HEK293T (cell line): ENCODE data around the gene CUBN.

Experiments used
- CTBP1 ChIP-seq: fragments of 450-650 bp; IDR thresholded peaks from 2 replicates; pipeline ENCODE4 v1.6.1; 2016; ENCODE audit warnings: borderline replicate concordance
- FOXA1 ChIP-seq: fragments of 450-650 bp; IDR thresholded peaks from 2 replicates; pipeline ENCODE4 v1.6.1; 2016; ENCODE audit warnings: mild to moderate bottlenecking
- FOXK2 ChIP-seq: fragments of 450-650 bp; IDR thresholded peaks from 2 replicates; pipeline ENCODE4 v1.6.1; 2016; ENCODE audit warnings: mild to moderate bottlenecking
- FOXM1 ChIP-seq: fragments of 450-650 bp; IDR thresholded peaks from 2 replicates; pipeline ENCODE4 v1.6.1; 2017; ENCODE audit warnings: mild to moderate bottlenecking, borderline replicate concordance
- HDGF ChIP-seq: fragments of 450-650 bp; IDR thresholded peaks from 2 replicates; pipeline ENCODE4 v1.6.1; 2017; ENCODE audit warnings: antibody characterized with exemption, borderline replicate concordance
- LEF1 ChIP-seq: fragments of 450-650 bp; IDR thresholded peaks from 2 replicates; pipeline ENCODE4 v1.6.1; 2017; ENCODE audit warnings: mild to moderate bottlenecking, borderline replicate concordance
- NFRKB ChIP-seq: fragments of 450-650 bp; IDR thresholded peaks from 2 replicates; pipeline ENCODE4 v1.6.1; 2016; ENCODE audit warnings: mild to moderate bottlenecking, moderate library complexity
- SP1 ChIP-seq: fragments of 450-650 bp; IDR thresholded peaks from 2 replicates; pipeline ENCODE4 v1.6.1; 2017
- SUZ12 ChIP-seq: fragments of 450-650 bp; IDR thresholded peaks from 2 replicates; pipeline ENCODE4 v1.6.1; 2016; ENCODE audit warnings: mild to moderate bottlenecking
- TARDBP ChIP-seq: fragments of 450-650 bp; IDR thresholded peaks from 2 replicates; pipeline ENCODE4 v1.6.1; 2016
- ZNF384 ChIP-seq: fragments of 450-650 bp; IDR thresholded peaks from 2 replicates; pipeline ENCODE4 v1.6.1; 2016

DNA sequence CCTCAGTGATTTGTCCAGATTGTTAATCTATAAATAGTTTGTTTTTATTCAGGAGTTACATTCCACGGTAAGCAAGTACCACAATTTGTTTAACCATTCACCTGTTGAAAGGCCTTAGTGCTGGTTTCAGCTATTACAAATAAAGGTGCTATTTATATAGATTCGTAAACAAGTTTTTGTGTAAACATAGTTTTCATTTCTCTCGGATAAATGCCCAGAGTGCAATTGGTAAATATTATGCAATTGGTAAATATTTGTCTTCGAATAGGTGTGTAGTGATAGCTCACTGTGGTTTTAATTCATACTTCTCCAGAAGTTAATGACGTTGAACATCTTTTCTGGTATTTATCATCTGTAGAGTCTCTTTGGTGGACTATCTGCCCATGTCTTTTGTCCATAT is 235.9 kb downstream of the CUBN start:
- no peak for TF ChIP-seq SUZ12
- no peak for TF ChIP-seq FOXK2
- no peak for TF ChIP-seq SP1
- TF ChIP-seq LEF1 = no peak
- TF ChIP-seq FOXM1 = no peak
- TF ChIP-seq HDGF = no peak
- no peak for TF ChIP-seq NFRKB
- TF ChIP-seq ZNF384 = no peak
- TF ChIP-seq CTBP1 = no peak
- TF ChIP-seq TARDBP = no peak
- no peak for TF ChIP-seq FOXA1
